NCI-H2081 (cell line): ENCODE data around the gene PPY.
"Not testable (repeated sequence)": the region's sequence is repeated elsewhere in the genome, so short reads cannot be mapped to it uniquely, and the experiment has no call there.

Source experiments
- DNase-seq, 2 experiments: peaks; one replicate each; lab custom pipeline; 2025; lab: John Stamatoyannopoulos, UW

The PPY gene

DNA sequence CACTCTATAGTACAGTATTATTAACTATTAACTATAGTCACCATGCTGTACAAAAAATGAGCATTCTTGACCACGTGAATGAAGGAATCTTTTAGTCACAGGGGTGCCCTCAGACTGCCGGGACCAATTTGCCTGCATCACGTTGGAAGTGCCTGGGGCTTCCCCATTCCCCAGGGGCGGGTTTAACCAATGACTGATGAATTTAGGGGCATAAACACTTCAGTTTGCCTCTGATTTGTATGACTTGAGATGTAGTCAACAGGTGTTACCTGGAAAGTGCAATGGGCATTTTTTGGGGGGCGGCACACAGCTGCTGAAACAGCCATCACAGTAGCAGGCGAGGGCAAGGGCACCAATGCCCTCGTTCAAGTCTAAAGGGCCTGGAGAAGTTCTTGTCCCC is 20.2 kb upstream of the PPY start:
- no peak for DNase-seq

DNA sequence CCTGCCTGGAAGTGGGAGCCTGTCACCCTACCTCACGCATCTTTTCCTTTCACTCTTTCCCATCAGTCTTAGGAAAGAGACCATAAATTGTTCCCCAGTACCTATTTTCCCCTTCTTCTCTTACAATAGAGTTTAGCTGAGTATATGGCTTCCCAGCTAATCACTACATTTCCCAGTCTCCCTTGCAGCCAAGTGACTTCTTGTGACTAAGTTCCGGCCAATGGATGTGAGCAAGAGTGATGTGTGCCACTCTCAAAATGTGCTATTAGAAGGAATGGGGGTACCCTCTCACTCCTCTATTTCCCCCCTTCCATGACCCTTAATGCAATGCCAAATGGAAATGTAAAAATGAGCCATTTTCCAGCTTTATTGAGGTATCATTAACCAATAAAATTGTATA is 19.7 kb upstream of the PPY start:
- DNase-seq, result no peak

DNA sequence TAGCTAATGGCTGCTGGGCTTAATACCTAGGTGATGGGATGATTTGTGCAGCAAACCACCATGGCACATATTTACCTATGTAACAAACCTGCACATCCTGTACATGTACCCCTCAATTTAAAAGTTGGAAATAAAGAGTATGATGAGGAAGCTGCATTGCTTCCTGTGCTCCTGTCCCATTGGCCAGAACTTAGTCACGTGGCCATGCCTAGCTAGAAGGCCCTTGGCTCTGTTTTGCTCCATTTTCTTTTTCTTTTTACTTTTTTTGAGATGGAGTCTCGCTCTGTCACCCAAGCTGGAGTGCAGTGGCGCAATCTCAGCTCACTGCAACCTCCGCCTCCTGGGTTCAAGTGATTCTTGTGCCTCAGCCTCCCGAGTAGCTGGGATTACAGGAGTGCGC is 19.0 kb upstream of the PPY start:
- DNase-seq, result not testable (repeated sequence)

DNA sequence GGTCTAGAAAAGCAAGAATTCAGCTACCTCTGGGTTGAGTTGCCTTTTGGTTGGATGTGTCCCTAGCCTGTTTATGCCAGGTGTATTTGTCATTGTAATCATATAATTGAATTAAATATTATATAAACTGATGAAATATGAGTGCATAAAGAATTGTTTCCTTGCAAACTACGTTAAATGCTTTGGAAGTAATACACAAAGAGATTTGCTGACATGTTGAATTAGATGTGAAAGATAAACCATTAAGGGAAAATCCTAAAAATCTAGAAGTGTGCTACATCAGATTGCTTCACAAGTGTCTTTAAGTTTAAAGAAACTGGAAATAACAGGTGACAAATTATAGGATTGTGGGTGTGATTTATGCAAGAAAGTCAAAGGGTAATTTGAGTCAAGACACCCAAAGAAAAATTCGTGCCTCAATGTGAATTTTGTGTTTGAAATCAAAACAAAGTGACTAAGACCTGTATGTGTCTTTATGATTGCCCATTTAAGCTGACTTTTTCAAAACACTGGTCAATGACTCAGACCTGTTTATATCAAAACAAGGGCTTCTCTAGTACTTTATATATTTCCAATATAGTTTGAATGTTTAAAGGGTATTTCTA is 16.6 kb upstream of the PPY start:
- no peak for DNase-seq

DNA sequence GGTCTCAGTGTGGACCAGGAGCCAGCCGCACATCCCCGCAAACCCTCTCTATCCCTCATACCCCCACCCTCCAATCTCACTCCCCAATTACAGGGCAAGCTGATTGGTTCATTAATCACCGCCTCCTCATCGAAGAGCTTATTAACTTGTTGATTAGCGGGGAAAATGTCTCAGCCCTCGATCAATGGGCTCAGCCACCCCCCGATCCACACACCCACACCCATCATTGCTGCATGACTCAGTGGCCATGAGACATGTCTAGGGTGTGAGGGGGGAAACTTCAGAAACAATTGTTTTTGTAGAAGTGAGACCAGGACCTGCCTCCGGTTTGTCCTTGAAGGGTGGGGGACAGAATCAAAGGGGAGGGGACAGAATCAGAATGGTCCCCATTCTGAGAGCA is 13.9 kb upstream of the PPY start:
- DNase-seq, result no peak

DNA sequence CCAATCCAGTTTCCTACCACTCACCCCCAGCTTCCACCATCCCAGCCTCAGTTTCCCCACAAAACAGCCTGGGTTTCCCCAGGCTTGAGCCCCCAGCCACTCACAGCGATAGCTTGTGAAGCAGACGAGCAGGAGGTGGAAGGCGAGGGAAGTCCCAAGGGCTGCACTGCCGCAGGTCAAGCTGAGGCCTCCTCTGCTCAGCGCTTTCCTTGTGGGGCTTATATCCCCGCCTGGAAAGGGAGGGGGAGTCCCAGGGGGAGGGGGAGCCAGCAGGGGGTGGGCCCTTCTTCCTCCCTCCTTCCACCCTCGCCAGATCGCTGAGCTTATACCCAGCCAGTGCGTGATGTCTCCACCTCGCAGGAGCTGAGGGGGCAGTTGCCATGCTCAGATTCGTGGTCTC is 11.5 kb upstream of the PPY start, which contains the start of gene PYY:
Gene PYY, minus strand, starts transcription at position 195 of the 400 bp plus-strand sequence. CDS start 457 bp downstream, outside the sequence.
- no peak for DNase-seq

DNA sequence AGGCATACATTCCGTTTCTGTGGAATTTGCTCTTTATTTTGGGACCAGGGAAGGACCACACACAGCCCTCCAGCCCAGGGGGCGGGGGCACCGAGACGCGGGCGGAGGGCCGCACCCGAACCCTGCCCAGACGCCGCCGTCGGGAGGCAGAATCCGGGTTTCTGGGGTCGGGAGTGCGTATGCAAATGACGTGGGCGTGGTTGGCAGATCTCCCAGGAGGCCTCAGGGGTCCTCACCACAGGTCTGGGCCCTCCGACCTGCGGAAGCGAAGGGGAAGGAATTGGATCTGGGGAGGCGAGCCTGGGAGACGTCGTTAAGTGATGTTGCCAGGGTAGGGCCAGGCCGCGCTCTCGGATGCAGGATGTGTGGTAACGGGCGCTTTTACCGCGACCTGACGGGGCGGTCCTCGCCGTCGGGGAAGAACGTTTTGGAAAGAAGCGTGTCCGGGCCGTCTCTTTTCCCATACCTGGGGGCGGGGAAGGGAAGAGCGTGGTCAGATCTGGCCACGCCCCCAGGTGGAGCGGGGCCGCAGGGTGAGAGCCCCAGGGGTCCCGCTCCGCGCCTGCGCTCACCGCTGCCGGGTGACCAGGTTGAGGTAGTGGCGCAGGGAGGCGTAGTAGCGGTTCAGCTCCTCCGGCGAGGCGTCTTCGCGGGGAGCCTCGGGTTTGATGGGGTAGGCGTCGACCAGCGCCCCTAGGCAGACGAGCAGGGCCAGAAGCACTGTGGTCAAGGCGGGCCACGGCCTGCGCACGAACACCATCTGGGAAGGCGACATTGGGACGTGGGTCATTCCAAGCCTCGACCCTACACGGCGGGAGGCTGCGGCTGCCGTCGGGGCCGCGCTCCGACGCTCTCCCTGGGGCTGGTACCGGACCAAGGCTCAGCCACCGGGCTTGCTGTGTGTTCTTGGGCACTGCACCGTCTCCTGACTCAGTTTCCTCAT is 10.7 kb upstream of the PPY start:
- DNase-seq, result no peak

DNA sequence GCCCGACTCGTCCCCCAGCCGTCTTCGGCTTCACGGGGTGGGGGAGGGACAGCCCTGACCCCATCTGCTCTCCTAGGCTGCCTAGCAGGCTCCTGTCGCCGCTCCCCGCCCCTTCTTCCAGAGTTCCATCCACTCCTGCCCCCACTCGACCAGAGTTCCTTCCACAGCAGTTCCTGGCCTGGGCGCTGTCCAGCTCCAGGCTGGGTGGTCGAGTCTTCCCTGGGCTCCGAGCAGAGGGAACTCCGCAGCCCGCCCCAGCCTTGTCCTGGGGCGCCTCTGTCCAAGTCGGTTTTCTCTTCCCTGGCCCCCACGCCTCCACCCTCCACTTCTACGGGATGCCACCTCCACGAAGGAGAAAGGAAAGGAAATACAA is 10.1 kb upstream of the PPY start:
- DNase-seq, result no peak

DNA sequence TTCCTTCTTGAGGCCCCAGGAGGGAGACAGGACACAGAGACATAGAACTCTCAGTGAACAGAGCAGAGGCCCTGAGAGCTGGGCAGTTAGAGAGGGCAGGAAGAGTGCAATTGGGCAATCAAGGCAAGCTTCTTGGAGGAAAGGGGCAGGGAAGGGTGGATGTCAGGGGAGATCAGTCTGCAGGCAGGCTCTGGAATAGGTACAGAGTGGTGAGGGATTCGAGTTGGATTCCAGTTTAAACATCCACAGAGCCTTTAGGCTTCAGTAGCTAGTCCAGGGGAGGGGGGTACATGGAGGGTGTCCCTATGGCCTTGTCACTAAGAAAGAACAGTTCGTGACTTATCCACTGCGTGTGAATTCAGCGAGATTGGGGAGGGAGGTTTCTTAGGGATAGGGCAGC is 9.5 kb upstream of the PPY start:
- no peak for DNase-seq

DNA sequence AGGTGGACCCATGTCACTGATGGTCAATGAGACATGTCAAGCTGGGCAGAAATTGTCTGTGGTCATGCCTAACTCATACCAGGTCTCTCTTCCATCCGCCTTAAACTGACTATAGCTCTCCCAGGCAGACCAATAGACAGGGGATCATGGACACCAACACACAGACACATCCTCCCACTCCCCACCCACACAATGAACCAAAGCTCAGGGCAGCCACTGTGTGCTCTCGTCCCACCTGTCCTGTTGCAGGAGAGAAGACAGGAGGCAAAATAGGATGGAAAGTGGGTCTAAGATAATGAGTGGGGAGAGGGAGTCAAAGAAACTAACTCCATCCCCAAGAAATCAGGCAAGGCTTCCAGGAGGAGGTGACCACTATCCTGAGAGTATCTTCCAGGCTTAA is 8.3 kb upstream of the PPY start:
- DNase-seq, result no peak

DNA sequence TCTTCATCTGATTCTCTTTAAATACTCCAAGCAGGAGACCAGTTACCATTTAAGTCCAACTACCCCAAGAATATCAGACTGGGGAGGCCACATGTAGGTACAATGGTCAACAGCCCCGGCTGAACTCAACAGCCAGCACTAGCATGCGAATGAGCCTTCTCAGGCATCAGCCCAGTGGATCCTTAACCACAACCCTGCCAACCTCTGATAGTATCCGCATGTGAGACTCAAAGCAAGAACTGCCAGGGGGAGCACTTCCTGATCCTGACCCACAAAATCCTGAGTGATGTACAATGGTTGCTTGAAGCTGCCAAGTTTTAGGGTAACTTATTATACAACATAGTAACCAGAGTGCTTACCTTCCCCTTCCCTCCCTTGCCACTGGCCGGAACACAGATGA is 7.5 kb upstream of the PPY start:
- DNase-seq, result no peak

DNA sequence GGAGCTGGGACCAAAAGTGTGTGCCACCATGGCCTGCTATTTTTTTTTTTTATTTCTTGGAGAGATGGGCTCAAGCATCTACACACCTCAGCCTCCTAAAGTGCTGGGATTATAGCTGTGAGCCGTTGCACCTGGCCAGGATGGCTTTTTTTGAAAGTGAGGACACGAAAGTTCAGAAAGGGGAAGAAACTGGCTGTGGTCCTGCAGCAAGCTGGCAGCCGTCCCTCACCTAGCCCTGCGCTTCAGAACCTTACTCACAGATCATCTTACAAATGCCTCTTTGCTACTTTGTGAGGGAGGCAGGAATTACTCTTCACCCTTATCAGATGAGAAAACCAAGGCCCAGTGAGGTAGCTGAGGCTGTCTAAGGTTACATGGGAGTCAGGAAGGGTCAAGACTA is 4.5 kb upstream of the PPY start:
- DNase-seq, result no peak

DNA sequence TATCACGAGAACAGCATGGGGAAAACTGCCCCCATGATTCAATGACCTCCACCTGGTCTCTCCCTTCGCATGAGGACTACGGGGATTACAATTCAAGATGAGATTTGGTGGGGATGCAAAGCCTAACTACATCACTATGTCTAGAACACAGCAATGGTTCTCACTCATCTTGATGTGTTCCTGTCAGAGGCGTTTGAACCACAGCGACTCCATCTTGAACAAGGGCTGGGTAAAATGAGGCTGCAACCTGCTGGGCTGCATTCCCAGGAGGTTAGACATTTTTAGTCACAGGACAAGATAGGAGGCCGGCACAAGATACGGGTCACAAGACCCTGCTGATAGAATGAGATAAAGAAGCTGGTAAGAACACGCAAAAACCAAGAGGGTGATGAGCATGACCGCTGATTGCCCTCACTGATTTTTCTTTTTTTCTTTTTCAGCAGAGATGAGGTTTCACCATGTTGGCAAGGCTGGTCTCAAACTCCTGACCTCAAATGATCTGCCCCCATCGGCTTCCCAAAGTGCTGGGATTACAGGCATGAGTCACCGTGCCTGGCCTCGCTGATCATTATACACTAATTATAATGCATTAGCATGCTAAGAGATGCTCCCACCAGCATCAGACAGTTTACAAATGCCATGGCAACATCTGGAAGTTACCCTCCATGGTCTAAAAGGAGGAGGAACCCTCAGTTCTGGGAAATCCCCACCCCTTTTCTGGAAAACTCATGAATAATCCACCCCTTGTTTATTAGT is 3.0 kb upstream of the PPY start:
- DNase-seq, result no peak

DNA sequence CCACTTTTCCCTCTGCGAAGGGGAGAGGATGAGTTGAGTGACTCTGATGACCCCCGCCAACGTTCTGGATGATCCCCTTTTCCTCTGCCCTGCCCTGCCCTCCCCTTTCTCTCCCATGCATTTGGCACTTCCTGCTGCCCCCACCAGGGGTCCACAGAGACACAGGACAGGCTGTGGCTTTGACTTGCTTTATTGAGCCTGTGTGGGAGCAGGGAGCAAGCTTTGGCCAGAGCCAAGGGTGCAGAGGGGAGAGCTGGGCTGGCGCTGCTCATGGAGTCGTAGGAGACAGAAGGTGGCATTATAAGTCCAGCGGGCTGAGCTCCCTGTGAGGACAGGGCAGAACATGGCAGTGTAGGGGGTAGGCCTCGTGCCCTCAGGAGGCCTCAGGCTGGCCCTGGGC is 1.6 kb downstream of the PPY start:
- DNase-seq, result peak; percentile 39 to 46

DNA sequence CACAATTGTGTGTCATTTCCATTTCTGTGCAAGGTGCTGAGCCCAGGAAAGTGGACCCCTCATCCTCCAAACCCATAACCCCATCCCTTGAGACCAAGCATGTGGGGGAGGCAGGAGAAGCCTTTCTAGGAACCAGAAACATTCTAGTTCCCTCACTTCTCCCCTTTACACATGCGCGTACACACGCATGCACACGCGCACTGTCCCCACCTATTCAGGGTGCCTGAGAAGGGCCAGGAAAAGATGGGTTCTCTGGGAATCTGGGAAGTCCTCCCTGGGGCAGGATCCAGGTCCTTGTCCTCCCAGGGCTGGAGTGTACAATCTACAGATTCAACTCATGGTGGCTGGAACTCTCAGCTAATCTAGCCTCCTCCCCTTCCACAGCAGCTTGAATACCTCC is 2.4 kb downstream of the PPY start:
- no peak for DNase-seq

DNA sequence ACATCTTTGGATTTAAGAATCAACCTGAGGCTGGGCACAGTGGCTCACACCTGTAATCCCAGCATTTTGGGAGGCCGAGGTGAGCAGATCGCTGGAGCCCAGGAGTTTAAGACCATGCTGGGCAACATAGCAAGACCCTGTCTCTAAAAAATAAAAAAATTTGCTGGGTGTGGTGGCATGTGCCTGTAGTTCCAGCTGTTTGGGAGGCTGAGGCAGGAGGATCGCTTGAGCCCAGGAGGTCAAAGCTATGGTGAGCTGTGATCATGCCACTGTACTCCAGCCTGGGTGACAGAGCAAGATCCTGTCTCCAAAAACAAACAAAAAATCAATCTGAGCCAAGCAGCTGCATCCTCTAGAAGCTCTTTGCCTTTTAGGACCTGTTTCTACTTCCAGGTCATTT is 2.8 kb downstream of the PPY start:
- not testable (repeated sequence) for DNase-seq

DNA sequence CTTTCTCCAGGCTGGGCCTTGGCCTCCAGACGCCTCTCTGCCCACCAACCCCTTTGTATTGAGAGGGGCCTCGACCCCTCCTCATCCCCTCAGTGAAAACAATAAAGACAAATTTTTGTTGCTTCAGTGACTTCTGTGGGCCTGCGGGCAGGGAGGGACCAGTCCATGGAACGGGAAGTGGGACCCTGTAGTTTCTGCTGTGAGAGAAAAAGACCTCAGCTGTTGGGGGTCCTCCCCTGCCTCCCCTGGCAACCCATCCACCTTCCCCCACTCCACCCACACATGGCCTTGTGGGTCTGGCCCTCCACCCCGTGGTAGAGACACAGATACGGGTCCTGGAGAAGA is 3.5 kb downstream of the PPY start:
- no peak for DNase-seq

DNA sequence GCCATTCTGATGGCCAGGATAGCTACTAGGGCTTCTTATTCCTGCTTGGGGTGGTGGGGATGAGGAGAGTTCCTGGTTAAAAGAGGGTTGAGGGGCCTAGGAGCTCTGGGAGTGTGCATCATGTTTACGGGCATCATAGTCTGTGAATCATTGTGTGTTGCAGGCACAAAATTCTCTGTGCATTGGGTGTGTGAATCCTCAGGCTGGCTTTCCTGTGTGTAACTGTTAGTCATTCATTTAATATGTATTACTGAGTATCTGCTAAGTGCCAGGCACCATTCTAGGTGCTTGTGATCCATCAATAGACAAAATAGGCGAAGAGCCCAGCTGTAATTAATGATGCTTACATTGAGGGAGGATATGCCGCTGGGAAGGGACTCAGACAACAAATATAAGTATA is 5.8 kb downstream of the PPY start:
- DNase-seq, result no peak

DNA sequence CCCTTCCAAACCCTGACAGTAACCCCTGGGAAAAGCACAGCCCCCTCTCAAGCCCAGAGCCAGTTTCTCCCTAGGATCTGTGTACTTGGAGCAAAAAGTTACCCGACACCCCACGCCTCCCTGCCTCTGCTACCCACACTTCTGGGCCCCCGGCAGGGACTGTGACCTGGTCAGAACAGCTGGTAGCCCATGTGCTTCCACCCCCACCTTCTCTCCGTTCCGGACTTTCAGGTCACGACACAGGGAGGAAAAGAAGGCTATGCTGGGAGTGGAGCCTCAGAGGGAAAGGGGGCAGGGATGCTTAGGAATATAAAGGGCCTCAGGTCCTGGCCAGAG is 6.4 kb downstream of the PPY start:
- DNase-seq, result no peak

DNA sequence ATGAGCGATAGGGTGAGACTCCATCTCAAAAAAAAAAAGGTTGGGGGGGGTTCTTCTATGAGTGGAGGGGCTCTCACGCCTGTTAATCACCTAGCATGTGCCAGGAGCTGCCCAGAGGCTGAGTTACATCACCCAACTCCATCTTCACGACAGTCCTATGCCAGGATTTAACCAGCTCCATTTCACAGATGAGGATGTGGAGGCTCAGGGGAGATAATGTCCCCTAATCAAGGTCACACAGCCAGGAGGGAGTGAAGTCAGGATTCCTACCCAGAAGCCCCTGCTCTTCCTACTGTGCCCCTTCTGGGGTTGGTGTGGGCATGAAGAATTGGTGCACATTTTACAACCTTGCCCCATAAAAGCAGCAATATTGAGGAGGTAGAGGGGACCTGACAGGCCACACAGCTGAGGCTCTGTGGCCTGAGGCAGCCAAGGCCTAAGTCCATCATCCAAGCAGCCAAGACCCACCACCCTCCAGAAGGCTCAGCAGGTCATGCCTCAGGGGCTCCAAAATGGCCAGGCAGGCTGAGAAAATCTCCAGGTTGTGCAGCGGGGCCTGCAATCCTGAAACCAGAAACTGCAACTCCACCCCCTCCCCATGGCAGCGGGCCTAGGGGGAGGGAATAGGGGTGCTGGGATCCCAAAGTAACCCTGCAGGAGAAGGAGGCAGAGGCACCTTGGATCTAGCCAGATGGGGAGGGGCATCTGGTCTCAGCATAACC is 6.9 kb downstream of the PPY start:
- no peak for DNase-seq

DNA sequence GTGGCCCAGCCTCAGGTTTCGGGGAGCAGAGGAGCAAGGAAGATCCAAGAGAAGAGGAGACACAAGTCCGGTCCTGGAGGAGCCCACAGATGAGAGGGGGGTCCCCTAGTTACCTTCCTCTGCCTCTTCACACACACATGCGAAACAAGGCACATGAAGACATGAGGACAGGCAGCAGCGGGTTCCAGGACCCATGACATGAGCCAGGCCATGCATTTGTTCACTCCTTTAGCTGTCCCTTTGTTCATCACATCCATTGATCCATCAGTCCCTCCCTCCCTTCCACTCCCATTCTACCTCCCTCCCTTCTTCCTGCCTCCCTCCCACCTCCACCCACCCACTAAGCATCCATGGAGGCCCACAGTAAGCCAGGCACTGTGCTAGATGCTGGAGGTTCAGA is 9.4 kb downstream of the PPY start:
- no peak for DNase-seq

DNA sequence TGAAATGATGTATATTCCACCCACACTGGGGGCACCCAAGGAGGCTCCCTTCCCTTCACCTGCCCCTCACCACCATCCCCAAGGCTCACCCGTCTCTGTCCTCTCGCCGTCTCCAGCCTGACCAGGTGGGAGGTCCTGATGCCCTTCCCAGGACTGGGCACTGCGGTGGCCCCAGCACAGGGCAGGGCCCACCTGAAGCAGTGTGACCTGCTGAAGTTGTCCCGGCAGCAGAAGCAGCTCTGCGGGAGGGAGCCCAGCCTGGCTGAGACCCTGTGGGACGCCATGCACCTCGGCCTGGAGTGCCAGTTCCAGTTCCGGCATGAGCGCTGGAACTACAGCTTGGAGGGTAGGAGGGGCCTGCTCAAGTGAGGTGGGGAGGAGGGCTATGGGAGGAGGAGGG is 9.9 kb downstream of the PPY start:
- no peak for DNase-seq
